GM23338 (cell line): ENCODE measurements around the gene NECTIN3. TPM values are rescaled to one million over a fixed set of nuclear protein-coding genes. Genes with fewer than 3 reads are reported as not detected.

ENCODE experiments used
- ATAC-seq: fragments of 200-7000 bp; cut with Tn5 transposase; 3 replicates; pipeline ENCODE4 v1.9.1; 2020
- DNase-seq: peaks from one replicate; pipeline ENCODE4 v3.0.0-alpha.2; 2015; ENCODE audit warnings: low spot score
- H2AFZ ChIP-seq: fragments of 200-600 bp; sonication (generic); 2 replicates; pipeline ENCODE4 v1.8.0; 2016; ENCODE audit warnings: antibody characterized with exemption, mild to moderate bottlenecking, moderate library complexity
- H3F3A ChIP-seq: fragments of 200-600 bp; sonication (generic); replicated peaks from 2 replicates; pipeline ENCODE4 v1.8.0; 2017; ENCODE audit warnings: antibody characterized with exemption, mixed run types, low read depth
- H3K27ac ChIP-seq: fragments of 200-600 bp; sonication (generic); 2 replicates; pipeline ENCODE4 v1.6.1; 2016; ENCODE audit warnings: low read depth
- H3K27me3 ChIP-seq: fragments of 200-600 bp; sonication (generic); 2 replicates; pipeline ENCODE4 v1.8.0; 2016; ENCODE audit warnings: mild to moderate bottlenecking, mixed run types, moderate library complexity; ENCODE audit not compliant: insufficient read depth
- H3K36me3 ChIP-seq: fragments of 200-600 bp; sonication (generic); 2 replicates; pipeline ENCODE4 v1.8.0; 2016; ENCODE audit warnings: mild to moderate bottlenecking; ENCODE audit not compliant: insufficient read depth
- H3K4me1 ChIP-seq: fragments of 200-600 bp; sonication (generic); 2 replicates; pipeline ENCODE4 v1.8.0; 2016; ENCODE audit warnings: mild to moderate bottlenecking, moderate library complexity; ENCODE audit not compliant: insufficient read depth
- H3K4me2 ChIP-seq: fragments of 200-600 bp; sonication (generic); 2 replicates; pipeline ENCODE4 v1.7.1; 2017; ENCODE audit warnings: mixed run types
- H3K4me3 ChIP-seq: fragments of 200-600 bp; sonication (generic); 2 replicates; pipeline ENCODE4 v1.6.1; 2016; ENCODE audit warnings: mixed run types
- H3K79me2 ChIP-seq: fragments of 200-600 bp; sonication (generic); replicated peaks from 2 replicates; pipeline ENCODE4 v1.8.0; 2017; ENCODE audit warnings: mild to moderate bottlenecking; ENCODE audit not compliant: insufficient read depth
- H3K9me2 ChIP-seq: fragments of 200-600 bp; sonication (generic); 2 replicates; pipeline ENCODE4 v1.8.0; 2017; ENCODE audit not compliant: insufficient read depth
- H4K20me1 ChIP-seq: fragments of 200-600 bp; sonication (generic); replicated peaks from 2 replicates; pipeline ENCODE4 v1.8.0; 2017; ENCODE audit warnings: mild to moderate bottlenecking; ENCODE audit not compliant: insufficient read depth
- H3K27ac Mint-ChIP-seq: 2 replicates; pipeline ENCODE4 v1.8.0; 2020; ENCODE audit warnings: inconsistent platforms, mild to moderate bottlenecking, moderate library complexity, mixed read lengths
- H3K27me3 Mint-ChIP-seq: 3 replicates; pipeline ENCODE4 v1.8.0; 2022; ENCODE audit warnings: low read depth, mild to moderate bottlenecking, moderate library complexity, mixed read lengths, inconsistent platforms; ENCODE audit not compliant: insufficient read depth, poor library complexity
- H3K36me3 Mint-ChIP-seq: 3 replicates; pipeline ENCODE4 v1.8.0; 2021; ENCODE audit warnings: low read depth, mild to moderate bottlenecking, inconsistent platforms, moderate library complexity, mixed read lengths
- H3K4me1 Mint-ChIP-seq: 3 replicates; pipeline ENCODE4 v1.8.0; 2020; ENCODE audit warnings: mild to moderate bottlenecking, inconsistent platforms, mixed read lengths
- H3K4me3 Mint-ChIP-seq: 3 replicates; pipeline ENCODE4 v1.8.0; 2021; ENCODE audit warnings: moderate library complexity, mild to moderate bottlenecking, inconsistent platforms, mixed read lengths
- H3K9me3 Mint-ChIP-seq: 3 replicates; pipeline ENCODE4 v1.8.0; 2020; ENCODE audit warnings: moderate library complexity, mild to moderate bottlenecking, inconsistent platforms, mixed read lengths
- CREB1 ChIP-seq: fragments of 250-450 bp; sonication (Bioruptor Pico); IDR thresholded peaks from 2 replicates; pipeline ENCODE4 v1.5.0; 2020; ENCODE audit warnings: low read depth, mild to moderate bottlenecking, moderate library complexity
- STAT1 ChIP-seq: IDR thresholded peaks from one replicate; pipeline ENCODE4 v1.6.1; 2016; ENCODE audit warnings: antibody characterized with exemption; ENCODE audit not compliant: unreplicated experiment
- polyA plus RNA-seq: library from polyadenylated mRNA; unstranded; fragments of >200 nt; fragmentation: Nextera tagmentation; extraction: Ambion mirVana; gene quantifications from 2 replicates; pipeline ENCODE4 v1.2.1, GENCODE V29; 2016
- total RNA-seq: library from RNA; depleted of rRNA; stranded (reverse); fragments of >200 nt; shearing (Covaris generic); gene quantifications from 2 replicates; pipeline ENCODE4 v1.2.3, GENCODE V29; 2014
- TF ChIP-seq, protein P1 (sequence below), 2 experiments: fragments of 200-600 bp in 1 of 2; sonication (generic) in 1 of 2; conservative IDR thresholded peaks; 2 replicates each; pipeline versions ENCODE4 v1.5.1 to v1.6.1; 2016 to 2017; ENCODE audit warnings: antibody characterized with exemption in 2 of 2, low read depth in 2 of 2, mild to moderate bottlenecking in 2 of 2, moderate library complexity in 1 of 2
- TF ChIP-seq, protein P2 (sequence below): fragments of 250-450 bp; sonication (Bioruptor Pico); IDR thresholded peaks from 2 replicates; pipeline ENCODE4 v1.5.0; 2020; ENCODE audit warnings: mild to moderate bottlenecking, moderate library complexity
- TF ChIP-seq, protein P3 (sequence below): IDR thresholded peaks from one replicate; pipeline ENCODE4 v1.6.1; 2018; ENCODE audit warnings: antibody characterized with exemption; ENCODE audit not compliant: unreplicated experiment

The NECTIN3 gene
- total and polyA plus RNA-seq, 2 experiments from 2014 or later = 16.0 to 48.2 TPM

DNA sequence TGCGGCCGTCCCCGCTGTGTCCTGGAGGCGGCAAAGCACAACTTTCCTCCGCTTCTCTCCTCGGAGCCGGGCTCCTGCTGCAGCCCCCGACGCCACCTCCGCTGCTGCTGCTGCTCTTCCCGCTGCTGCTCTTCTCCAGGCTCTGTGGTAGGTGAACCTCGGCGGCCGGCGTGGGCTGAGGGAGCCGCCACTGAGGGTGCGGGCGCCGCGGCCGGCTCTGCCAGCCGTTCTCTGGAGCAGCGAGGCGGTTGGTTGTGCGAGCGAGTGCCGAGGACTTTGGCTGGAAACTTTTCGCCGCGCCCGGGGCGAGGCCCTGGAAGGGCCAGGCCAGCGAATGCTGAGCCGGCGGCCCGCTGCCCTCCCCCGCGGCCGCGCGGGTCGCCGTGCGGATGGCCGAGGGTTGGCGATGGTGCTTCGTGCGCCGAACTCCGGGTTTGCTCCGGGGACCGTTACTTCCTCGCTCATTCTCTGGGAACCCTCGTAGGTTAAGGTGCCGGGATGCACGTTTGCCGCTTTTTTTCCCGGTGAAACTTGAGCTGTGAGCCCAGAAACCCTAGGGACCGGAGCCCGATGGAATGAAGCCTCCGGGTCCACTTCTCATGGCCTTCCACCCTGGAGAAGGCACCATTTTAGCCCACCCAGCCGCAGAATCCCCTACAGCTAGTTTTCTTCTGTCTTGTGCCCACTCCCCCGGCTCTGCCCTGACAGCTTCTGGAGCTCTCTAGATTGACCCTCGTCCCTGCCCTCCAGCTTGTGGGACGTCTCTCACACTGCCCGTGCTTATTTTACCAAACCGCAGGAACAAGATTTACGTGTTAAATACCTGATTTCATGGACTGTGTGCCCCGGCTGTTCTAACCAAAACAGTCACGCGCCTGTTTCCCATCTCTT, 660 bp downstream of the NECTIN3 start (continued):
- TF ChIP-seq, protein P1, sequence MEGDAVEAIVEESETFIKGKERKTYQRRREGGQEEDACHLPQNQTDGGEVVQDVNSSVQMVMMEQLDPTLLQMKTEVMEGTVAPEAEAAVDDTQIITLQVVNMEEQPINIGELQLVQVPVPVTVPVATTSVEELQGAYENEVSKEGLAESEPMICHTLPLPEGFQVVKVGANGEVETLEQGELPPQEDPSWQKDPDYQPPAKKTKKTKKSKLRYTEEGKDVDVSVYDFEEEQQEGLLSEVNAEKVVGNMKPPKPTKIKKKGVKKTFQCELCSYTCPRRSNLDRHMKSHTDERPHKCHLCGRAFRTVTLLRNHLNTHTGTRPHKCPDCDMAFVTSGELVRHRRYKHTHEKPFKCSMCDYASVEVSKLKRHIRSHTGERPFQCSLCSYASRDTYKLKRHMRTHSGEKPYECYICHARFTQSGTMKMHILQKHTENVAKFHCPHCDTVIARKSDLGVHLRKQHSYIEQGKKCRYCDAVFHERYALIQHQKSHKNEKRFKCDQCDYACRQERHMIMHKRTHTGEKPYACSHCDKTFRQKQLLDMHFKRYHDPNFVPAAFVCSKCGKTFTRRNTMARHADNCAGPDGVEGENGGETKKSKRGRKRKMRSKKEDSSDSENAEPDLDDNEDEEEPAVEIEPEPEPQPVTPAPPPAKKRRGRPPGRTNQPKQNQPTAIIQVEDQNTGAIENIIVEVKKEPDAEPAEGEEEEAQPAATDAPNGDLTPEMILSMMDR (conservative IDR thresholded peaks at IDR 0.05; ENCODE audit: low read depth in 2 of 2) = no peak
- TF ChIP-seq, protein P2, sequence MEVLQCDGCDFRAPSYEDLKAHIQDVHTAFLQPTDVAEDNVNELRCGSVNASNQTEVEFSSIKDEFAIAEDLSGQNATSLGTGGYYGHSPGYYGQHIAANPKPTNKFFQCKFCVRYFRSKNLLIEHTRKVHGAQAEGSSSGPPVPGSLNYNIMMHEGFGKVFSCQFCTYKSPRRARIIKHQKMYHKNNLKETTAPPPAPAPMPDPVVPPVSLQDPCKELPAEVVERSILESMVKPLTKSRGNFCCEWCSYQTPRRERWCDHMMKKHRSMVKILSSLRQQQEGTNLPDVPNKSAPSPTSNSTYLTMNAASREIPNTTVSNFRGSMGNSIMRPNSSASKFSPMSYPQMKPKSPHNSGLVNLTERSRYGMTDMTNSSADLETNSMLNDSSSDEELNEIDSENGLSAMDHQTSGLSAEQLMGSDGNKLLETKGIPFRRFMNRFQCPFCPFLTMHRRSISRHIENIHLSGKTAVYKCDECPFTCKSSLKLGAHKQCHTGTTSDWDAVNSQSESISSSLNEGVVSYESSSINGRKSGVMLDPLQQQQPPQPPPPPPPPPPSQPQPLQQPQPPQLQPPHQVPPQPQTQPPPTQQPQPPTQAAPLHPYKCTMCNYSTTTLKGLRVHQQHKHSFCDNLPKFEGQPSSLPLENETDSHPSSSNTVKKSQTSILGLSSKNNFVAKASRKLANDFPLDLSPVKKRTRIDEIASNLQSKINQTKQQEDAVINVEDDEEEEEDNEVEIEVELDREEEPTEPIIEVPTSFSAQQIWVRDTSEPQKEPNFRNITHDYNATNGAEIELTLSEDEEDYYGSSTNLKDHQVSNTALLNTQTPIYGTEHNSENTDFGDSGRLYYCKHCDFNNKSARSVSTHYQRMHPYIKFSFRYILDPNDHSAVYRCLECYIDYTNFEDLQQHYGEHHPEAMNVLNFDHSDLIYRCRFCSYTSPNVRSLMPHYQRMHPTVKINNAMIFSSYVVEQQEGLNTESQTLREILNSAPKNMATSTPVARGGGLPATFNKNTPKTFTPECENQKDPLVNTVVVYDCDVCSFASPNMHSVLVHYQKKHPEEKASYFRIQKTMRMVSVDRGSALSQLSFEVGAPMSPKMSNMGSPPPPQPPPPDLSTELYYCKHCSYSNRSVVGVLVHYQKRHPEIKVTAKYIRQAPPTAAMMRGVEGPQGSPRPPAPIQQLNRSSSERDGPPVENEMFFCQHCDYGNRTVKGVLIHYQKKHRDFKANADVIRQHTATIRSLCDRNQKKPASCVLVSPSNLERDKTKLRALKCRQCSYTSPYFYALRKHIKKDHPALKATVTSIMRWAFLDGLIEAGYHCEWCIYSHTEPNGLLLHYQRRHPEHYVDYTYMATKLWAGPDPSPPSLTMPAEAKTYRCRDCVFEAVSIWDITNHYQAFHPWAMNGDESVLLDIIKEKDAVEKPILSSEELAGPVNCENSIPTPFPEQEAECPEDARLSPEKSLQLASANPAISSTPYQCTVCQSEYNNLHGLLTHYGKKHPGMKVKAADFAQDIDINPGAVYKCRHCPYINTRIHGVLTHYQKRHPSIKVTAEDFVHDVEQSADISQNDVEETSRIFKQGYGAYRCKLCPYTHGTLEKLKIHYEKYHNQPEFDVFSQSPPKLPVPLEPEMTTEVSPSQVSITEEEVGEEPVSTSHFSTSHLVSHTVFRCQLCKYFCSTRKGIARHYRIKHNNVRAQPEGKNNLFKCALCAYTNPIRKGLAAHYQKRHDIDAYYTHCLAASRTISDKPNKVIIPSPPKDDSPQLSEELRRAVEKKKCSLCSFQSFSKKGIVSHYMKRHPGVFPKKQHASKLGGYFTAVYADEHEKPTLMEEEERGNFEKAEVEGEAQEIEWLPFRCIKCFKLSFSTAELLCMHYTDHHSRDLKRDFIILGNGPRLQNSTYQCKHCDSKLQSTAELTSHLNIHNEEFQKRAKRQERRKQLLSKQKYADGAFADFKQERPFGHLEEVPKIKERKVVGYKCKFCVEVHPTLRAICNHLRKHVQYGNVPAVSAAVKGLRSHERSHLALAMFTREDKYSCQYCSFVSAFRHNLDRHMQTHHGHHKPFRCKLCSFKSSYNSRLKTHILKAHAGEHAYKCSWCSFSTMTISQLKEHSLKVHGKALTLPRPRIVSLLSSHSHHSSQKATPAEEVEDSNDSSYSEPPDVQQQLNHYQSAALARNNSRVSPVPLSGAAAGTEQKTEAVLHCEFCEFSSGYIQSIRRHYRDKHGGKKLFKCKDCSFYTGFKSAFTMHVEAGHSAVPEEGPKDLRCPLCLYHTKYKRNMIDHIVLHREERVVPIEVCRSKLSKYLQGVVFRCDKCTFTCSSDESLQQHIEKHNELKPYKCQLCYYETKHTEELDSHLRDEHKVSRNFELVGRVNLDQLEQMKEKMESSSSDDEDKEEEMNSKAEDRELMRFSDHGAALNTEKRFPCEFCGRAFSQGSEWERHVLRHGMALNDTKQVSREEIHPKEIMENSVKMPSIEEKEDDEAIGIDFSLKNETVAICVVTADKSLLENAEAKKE (CRISPR knock-in tag) = no peak

DNA sequence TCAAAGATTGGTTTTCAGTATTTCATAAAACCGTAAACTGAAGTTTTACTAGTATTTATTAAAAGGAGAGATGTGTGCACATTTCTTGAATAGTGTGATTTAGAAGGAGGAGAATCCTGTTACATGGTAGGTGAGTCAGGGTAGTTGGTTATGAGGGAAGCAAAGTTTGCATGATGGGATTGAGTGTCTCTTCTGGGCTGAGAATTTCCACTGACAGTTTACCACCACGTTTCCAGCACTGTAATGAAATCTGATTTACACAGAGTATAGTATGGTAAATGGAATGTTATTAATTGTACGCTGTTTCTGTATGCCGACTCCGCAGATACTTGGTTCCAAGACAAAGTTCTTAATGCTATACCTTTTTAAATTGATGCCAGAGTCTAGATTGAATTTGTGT, 1.6 kb downstream of the NECTIN3 start:
- H3K4me3 Mint-ChIP-seq = peak overlapping the region; percentile 99
- ATAC-seq (no peak), DNase-seq (no peak)
- no peak overlapping the region for H3K27ac Mint-ChIP-seq
- H3K9me2 ChIP-seq = no peaks in the 10 kb centered on the region
- peak overlapping the region; percentile 94 for H3K4me3 ChIP-seq
- H2AFZ ChIP-seq = no peak overlapping the region
- no peaks in the 10 kb centered on the region; the same call in 2 of the 3 replicates for H3K9me3 Mint-ChIP-seq
- peaks cover 2% of the 10 kb centered on the region for H3K27me3 Mint-ChIP-seq
- H3K4me1 ChIP-seq = peaks cover 34% of the 10 kb centered on the region
- peaks cover 5% of the 10 kb centered on the region for H4K20me1 ChIP-seq
- H3K27ac ChIP-seq = no peak overlapping the region
- no peaks in the 10 kb centered on the region for H3K27me3 ChIP-seq
- peaks cover 36% of the 10 kb centered on the region for H3K4me1 Mint-ChIP-seq
- peak overlapping the region; percentile 98 for H3K4me2 ChIP-seq
- peaks cover 74% of the 10 kb centered on the region for H3K79me2 ChIP-seq
- no peaks in the 10 kb centered on the region for H3F3A ChIP-seq
- peaks cover 3% of the 10 kb centered on the region; the same call in 1 of the 3 replicates for H3K36me3 Mint-ChIP-seq
- TF ChIP-seq, protein P3, sequence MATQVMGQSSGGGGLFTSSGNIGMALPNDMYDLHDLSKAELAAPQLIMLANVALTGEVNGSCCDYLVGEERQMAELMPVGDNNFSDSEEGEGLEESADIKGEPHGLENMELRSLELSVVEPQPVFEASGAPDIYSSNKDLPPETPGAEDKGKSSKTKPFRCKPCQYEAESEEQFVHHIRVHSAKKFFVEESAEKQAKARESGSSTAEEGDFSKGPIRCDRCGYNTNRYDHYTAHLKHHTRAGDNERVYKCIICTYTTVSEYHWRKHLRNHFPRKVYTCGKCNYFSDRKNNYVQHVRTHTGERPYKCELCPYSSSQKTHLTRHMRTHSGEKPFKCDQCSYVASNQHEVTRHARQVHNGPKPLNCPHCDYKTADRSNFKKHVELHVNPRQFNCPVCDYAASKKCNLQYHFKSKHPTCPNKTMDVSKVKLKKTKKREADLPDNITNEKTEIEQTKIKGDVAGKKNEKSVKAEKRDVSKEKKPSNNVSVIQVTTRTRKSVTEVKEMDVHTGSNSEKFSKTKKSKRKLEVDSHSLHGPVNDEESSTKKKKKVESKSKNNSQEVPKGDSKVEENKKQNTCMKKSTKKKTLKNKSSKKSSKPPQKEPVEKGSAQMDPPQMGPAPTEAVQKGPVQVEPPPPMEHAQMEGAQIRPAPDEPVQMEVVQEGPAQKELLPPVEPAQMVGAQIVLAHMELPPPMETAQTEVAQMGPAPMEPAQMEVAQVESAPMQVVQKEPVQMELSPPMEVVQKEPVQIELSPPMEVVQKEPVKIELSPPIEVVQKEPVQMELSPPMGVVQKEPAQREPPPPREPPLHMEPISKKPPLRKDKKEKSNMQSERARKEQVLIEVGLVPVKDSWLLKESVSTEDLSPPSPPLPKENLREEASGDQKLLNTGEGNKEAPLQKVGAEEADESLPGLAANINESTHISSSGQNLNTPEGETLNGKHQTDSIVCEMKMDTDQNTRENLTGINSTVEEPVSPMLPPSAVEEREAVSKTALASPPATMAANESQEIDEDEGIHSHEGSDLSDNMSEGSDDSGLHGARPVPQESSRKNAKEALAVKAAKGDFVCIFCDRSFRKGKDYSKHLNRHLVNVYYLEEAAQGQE = no peak
- TF ChIP-seq STAT1 = no peak
- TF ChIP-seq CREB1 (CRISPR knock-in tag) = no peak
- TF ChIP-seq, protein P1 (conservative IDR thresholded peaks at IDR 0.05; ENCODE audit: low read depth in 2 of 2) = no peak
- no peaks in the 10 kb centered on the region for H3K36me3 ChIP-seq
